ENCODE data around the gene ZNF649.

The ZNF649 gene

GRCh38 chr19:51887522-51888498 is 17.0 kb downstream of the ZNF649 start, which contains the start of gene ZNF577:
TSS of gene ZNF577 (minus strand) at chr19:51887951. CDS start at chr19:51880382, 7,569 bp downstream.
- peak; percentile 81 for DNase-seq

GRCh38 chr19:51884713-51885112 is 20.1 kb downstream of the ZNF649 start:
- no peak for DNase-seq

GRCh38 chr19:51882518-51882917 is 22.3 kb downstream of the ZNF649 start:
- DNase-seq, result no peak

- DNase-seq, result no peak
Measured at GRCh38 chr19:51873097-51873496, 31.7 kb downstream of the ZNF649 start.

GRCh38 chr19:51861870-51862622 is 42.8 kb downstream of the ZNF649 start:
- no peak for DNase-seq

Data from CD4-positive, alpha-beta T cell treated with Interleukin-10 for 1 hour (primary cell).